Calu3 (cell line): ENCODE data around the gene DAB1. TPM values are rescaled to one million over a fixed set of nuclear protein-coding genes. Genes with fewer than 3 reads are reported as not detected.

ENCODE experiments used
- BruUV-seq: library from RNA; stranded (reverse); fragments of 400-500 nt; replicated peaks from 2 replicates; lab custom pipeline; 2021; lab: Mats Ljungman, UMichigan
- CTCF ChIA-PET: fragments of 300-600 bp; sonication (Branson Sonifier 250); formaldehyde crosslinking; loops from one replicate; lab custom pipeline; 2022; ENCODE audit warnings: antibody characterized with exemption; lab: Charles Lee
- DNase-seq: peaks from one replicate; pipeline ENCODE4 v3.0.0; 2022
- H3K27ac Mint-ChIP-seq: one replicate; pipeline ENCODE4 v1.8.0; 2022; ENCODE audit warnings: mixed read lengths; ENCODE audit not compliant: unreplicated experiment
- H3K27me3 Mint-ChIP-seq: one replicate; pipeline ENCODE4 v1.8.0; 2022; ENCODE audit warnings: mixed read lengths; ENCODE audit not compliant: unreplicated experiment
- H3K36me3 Mint-ChIP-seq: one replicate; pipeline ENCODE4 v1.8.0; 2022; ENCODE audit warnings: mild to moderate bottlenecking, moderate library complexity, mixed read lengths; ENCODE audit not compliant: insufficient read depth, unreplicated experiment
- H3K4me1 Mint-ChIP-seq: one replicate; pipeline ENCODE4 v1.8.0; 2022; ENCODE audit warnings: mild to moderate bottlenecking, low read depth, mixed read lengths; ENCODE audit not compliant: unreplicated experiment
- H3K4me3 Mint-ChIP-seq: one replicate; pipeline ENCODE4 v1.8.0; 2022; ENCODE audit warnings: mild to moderate bottlenecking, low read depth, moderate library complexity, mixed read lengths; ENCODE audit not compliant: unreplicated experiment
- H3K9me3 Mint-ChIP-seq: one replicate; pipeline ENCODE4 v1.8.0; 2022; ENCODE audit warnings: low read depth, mixed read lengths; ENCODE audit not compliant: unreplicated experiment
- intact Hi-C: fragments of 100-400 bp; cut with micrococcal nuclease; formaldehyde crosslinking; loops from one replicate; pipeline ENCODE4 v1.10.0; 2022; ENCODE audit not compliant: unreplicated experiment
- total RNA-seq: library from RNA; stranded (reverse); gene quantifications from 2 replicates; pipeline ENCODE4 v1.2.3, GENCODE V29; 2022
- TF ChIP-seq, protein P1 (sequence below): fragments of 200-600 bp; IDR thresholded peaks from one replicate; pipeline ENCODE4 v1.8.0; 2022; ENCODE audit warnings: antibody characterized with exemption; ENCODE audit not compliant: unreplicated experiment

The DAB1 gene
- total RNA-seq, 1 experiment from 2014 or later, result not detected

GRCh38 chr1:57041901-57042300, 382.0 kb downstream of the DAB1 start:
- intact Hi-C loops, result no loop called here
- no peak overlapping the region for H3K27ac Mint-ChIP-seq
- H3K27me3 Mint-ChIP-seq, result no peaks in the 10 kb centered on the region
- H3K9me3 Mint-ChIP-seq, result peaks cover 6% of the 10 kb centered on the region
- no peaks in the 10 kb centered on the region for H3K36me3 Mint-ChIP-seq
- no peak overlapping the region for H3K4me3 Mint-ChIP-seq
- no peaks in the 10 kb centered on the region for H3K4me1 Mint-ChIP-seq
- TF ChIP-seq, protein P1, sequence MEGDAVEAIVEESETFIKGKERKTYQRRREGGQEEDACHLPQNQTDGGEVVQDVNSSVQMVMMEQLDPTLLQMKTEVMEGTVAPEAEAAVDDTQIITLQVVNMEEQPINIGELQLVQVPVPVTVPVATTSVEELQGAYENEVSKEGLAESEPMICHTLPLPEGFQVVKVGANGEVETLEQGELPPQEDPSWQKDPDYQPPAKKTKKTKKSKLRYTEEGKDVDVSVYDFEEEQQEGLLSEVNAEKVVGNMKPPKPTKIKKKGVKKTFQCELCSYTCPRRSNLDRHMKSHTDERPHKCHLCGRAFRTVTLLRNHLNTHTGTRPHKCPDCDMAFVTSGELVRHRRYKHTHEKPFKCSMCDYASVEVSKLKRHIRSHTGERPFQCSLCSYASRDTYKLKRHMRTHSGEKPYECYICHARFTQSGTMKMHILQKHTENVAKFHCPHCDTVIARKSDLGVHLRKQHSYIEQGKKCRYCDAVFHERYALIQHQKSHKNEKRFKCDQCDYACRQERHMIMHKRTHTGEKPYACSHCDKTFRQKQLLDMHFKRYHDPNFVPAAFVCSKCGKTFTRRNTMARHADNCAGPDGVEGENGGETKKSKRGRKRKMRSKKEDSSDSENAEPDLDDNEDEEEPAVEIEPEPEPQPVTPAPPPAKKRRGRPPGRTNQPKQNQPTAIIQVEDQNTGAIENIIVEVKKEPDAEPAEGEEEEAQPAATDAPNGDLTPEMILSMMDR, result no peak
- DNase-seq, result no peak
- no TSS peak for BruUV-seq
- CTCF ChIA-PET, result no interaction called here

GRCh38 chr1:57040811-57041210, 383.0 kb downstream of the DAB1 start:
- H3K36me3 Mint-ChIP-seq, result no peaks in the 10 kb centered on the region
- H3K27ac Mint-ChIP-seq, result no peak overlapping the region
- CTCF ChIA-PET, result no interaction called here

DNA sequence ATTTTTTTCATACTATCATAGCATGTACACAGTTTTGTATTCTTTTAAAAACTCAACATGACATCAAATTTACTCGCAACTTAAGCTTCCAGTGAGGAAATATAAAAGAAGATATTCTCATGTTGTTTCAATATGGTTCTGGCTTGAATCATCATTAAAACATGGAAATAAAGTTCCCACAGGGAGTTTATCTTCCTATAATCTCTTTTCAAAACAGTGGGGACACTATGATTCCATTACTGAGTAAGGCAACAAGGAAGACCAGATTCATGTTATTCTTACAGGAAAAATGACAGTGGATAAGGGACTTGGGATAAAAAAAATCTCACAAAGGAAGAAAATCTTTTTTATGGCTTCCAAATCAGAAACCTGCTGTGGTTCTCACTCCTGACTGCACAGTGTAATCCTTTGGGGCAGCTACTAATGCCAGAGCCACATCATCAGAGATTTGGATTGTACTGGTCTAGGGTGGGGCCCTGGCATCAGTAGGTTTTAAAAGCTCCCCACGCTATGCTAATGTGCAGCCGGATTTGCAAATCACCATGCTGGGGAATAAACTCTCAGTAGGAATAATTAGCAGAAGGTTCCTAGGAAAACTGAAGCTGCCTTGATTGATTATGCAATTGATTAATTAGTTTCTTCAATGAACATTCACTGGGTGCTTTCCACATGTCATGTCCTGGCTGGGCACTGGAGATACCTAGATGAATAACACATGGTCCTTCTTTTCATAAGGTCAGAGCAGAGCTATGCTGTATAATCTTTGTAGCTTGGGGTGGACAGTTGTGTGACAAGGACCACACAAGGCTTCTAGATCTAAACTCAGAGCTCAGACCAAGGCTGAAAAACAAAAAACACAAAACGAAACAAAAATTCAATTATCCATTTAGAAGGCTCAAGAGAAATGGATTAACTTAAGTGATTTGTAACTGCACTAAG, 386.9 kb downstream of the DAB1 start:
- intact Hi-C loops, result no loop called here
- no TSS peak for BruUV-seq
- CTCF ChIA-PET, result no interaction called here

More at GRCh38 chr1:57040811-57041210, 383.0 kb downstream of the DAB1 start:
- H3K9me3 Mint-ChIP-seq, result peaks cover 9% of the 10 kb centered on the region
- H3K4me1 Mint-ChIP-seq, result no peaks in the 10 kb centered on the region
- BruUV-seq, result no TSS peak
- DNase-seq, result no peak
- TF ChIP-seq, protein P1, result no peak
- no peak overlapping the region for H3K4me3 Mint-ChIP-seq
- intact Hi-C loops, result no loop called here
- no peaks in the 10 kb centered on the region for H3K27me3 Mint-ChIP-seq

GRCh38 chr1:57034713-57035112, 389.1 kb downstream of the DAB1 start:
- H3K4me1 Mint-ChIP-seq, result no peaks in the 10 kb centered on the region
- no peaks in the 10 kb centered on the region for H3K36me3 Mint-ChIP-seq
- H3K9me3 Mint-ChIP-seq, result peaks cover 6% of the 10 kb centered on the region
- H3K4me3 Mint-ChIP-seq, result no peak overlapping the region
- intact Hi-C loops, result no loop called here
- no peak for DNase-seq
- no peaks in the 10 kb centered on the region for H3K27me3 Mint-ChIP-seq
- TF ChIP-seq, protein P1, result no peak
- CTCF ChIA-PET, result no interaction called here
- no TSS peak for BruUV-seq
- no peak overlapping the region for H3K27ac Mint-ChIP-seq

More for the DNA sequence above, 386.9 kb downstream of the DAB1 start:
- peaks cover 9% of the 10 kb centered on the region for H3K9me3 Mint-ChIP-seq
- no peak overlapping the region for H3K4me3 Mint-ChIP-seq
- no peaks in the 10 kb centered on the region for H3K4me1 Mint-ChIP-seq
- DNase-seq, result no peak
- no peak overlapping the region for H3K27ac Mint-ChIP-seq
- H3K36me3 Mint-ChIP-seq, result no peaks in the 10 kb centered on the region
- H3K27me3 Mint-ChIP-seq, result no peaks in the 10 kb centered on the region
- TF ChIP-seq, protein P1, result no peak
